Fibroblast of skin of scalp (primary cell): Measurements from ENCODE around the gene GREM1. TPM values are rescaled to one million over a fixed set of nuclear protein-coding genes. Genes with fewer than 3 reads are reported as not detected.

Source experiments
- DNase-seq: peaks from one replicate; pipeline ENCODE4 v3.0.0-alpha.2; 2013
- polyA plus RNA-seq, 2 experiments: library from polyadenylated mRNA; unstranded; fragments of 120-200 nt; gene quantifications; one replicate each; pipeline ENCODE4 v1.2.1, GENCODE V29; 2013; ENCODE audit not compliant: insufficient read length in 2 of 2

Gene GREM1
- polyA plus RNA-seq (2013, experiment 1 of 2; ENCODE audit: insufficient read length) = 1,972 TPM
- 2,026 TPM for polyA plus RNA-seq (2013, experiment 2 of 2; ENCODE audit: insufficient read length)

- peak; percentile 95 for DNase-seq
Measured at GRCh38 chr15:32717426-32718226, at the start of gene GREM1. Gene GREM1, plus strand, starts transcription at chr15:32718004. Its CDS starts 12,687 bp downstream, at chr15:32730691.

GRCh38 chr15:32668942-32669341 lies 48.9 kb upstream of the GREM1 start:
- DNase-seq = peak; percentile 53

- DNase-seq = peak; percentile 94
Measured at GRCh38 chr15:32669896-32670611, 47.8 kb upstream of the GREM1 start.

DNA sequence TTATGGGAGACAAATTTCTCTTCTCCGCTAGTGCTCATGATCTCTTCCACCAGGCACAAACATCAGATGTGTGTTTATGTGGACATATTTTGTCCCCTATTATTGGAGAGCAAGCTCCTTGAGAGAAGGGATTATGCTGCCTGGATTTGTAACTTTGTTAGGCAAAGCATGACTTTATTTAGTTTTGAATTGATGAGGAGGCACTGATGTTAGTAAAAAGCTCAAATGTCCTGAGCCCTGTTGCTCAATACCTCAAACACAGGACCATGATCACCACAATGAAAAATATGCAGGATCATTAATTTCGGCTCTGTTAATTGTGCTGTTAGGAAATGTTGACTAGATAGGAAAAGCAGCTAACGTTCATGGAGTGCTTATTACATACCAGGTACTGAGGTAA lies 47.2 kb upstream of the GREM1 start:
- DNase-seq = no peak

GRCh38 chr15:32671339-32672325 lies 46.2 kb upstream of the GREM1 start:
- peak; percentile 94 for DNase-seq

DNA sequence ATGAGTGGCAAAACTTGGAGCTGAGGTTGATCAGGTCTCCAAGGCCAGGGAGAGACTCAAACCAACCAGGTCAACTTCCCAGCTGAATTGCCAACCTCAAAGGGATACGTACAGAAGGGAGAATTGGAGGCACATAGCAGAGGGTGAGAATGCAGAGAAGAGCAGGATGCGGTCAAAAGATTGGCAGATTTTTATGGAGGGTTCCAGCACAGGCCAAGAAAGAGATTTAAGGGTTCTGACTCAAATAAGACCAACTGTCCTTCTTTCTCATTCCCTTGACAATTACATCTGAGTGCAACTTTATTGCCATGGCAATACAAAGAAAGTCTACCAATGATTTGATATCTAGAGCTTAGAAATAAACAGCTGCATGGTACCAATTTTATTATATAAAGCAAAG lies 43.1 kb upstream of the GREM1 start:
- DNase-seq = no peak

DNA sequence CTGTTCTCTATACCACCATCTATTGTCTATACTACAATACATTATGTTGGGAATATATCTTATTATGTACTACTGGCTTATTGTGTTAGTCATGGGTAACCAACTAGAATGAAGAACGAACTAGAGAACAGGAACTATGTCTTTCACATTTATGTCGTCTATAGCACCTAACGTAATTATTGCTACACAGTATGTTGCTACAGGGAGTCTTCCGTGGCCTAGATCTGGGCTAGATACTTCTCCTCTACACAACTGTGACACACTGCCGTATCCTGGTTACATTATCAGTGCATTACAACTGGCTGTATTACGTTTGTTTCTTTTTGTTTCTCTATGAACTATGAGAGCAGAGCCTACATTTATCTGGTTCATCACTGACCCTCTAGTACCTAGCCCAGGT lies 42.3 kb upstream of the GREM1 start:
- no peak for DNase-seq

DNA sequence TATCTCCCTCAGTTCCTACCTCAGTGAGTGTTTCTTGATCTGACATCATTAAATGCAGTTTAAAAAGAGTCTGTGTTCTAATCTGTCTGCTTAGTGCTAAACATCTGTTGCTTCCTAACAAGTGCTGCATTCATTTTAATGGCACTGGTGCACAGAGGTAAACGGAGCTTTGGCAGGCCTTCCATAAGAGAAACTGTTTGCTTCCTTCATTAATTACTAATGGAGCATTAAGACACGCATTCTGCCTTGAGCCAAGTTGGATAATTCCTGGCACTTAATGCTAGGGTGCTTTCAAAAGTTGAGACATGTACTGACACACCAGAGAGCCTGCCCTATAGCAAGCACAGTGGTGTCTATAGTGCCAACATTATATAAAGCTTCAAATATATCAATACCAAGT lies 41.6 kb upstream of the GREM1 start:
- no peak for DNase-seq

DNA sequence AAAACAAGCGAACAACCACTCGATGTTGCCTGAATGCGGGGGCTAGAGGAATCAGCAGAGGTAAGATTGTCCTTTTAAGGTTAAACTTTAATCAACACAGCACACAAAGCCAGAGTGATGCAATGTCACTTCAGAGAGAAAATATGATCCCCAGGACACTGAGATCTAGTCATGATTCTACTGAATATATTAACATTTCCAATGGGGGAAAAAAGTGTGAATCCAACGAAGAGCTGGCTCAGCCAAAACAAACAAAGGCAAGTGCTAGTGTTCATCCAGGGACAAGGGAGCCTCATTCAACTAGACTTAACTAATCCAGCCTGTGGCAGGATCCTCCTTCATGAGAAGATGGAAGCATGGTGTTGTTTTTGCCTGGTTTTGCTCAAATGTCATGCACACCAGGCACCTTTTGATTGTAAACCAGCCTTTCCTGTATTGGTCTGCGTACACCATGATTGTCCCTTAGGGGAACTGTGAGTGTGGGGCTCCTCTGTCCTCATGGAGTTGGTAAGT lies 40.5 kb upstream of the GREM1 start:
- peak; percentile 75 for DNase-seq

DNA sequence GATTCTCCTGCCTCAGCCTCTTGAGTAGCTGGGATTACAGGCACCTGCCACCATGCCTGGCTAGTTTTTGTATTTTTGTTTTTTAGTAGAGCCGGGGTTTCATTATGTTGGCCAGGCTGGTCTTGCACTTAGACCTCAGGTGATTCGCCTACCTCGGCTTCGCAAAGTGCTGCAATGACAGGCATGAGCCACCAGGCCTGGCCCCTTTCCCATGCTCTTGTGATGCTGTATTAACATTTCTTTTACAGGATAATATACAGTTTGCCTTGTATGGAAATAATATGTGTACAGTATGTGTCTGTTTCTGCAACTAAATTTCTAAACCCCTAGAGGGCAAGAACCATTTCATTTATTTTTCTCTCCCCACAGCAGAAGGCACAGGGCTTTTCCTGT lies 38.5 kb upstream of the GREM1 start:
- DNase-seq = peak; percentile 30

DNA sequence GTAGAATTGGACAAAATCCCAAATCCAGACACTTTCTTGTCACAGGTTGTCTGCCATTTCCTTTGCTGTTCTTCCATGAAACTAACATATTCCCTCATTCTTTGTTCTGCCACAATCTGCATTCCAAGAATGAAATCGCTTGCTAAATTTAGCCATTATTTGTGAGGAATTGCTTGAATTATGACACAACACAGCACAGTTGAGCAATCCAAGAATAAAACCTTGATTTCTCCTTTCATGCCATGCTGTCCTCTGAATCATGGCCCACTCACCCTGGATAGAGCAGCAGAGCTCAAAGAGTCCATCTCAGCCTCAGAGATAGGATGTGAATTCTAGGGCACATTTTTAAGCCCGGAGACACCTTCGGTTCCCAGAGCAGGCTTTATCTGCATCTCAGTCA lies 35.2 kb upstream of the GREM1 start:
- DNase-seq = peak; percentile 96

GRCh38 chr15:32682977-32683630 lies 34.7 kb upstream of the GREM1 start:
- DNase-seq = no peak

DNA sequence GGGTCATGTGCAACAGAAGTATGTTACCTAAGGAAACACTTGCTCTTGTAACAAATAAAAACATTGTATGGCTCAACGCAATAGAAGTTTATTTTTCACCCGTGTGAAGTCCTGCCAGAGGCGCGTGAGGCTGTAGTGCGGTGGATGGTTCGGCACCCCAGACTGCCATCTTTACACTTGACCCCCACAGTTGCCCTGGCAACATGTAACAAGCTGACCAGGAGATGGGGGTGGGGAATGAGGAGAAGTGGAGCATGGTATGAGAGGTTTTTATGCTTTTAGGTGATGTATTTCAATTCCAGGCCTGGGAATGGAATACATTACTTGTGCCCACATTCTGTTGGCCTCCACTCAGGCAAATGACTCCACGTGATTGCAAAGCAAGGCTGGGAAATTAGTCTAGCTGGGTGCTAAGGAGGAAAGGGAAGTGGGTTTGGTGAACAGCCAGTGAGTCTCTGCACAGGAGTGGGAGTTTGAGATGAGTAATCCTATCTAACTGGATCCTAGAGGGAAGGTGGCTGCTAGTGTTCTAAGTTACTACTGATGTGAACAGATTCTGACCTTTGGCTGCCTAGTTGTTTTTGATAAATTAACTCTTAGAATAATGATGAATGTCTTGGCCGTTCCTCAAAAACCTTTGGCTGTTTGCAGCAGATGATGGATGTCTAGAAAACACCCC lies 33.8 kb upstream of the GREM1 start:
- DNase-seq = peak; percentile 94

GRCh38 chr15:32685576-32685975 lies 32.2 kb upstream of the GREM1 start:
- peak; percentile 80 for DNase-seq

DNA sequence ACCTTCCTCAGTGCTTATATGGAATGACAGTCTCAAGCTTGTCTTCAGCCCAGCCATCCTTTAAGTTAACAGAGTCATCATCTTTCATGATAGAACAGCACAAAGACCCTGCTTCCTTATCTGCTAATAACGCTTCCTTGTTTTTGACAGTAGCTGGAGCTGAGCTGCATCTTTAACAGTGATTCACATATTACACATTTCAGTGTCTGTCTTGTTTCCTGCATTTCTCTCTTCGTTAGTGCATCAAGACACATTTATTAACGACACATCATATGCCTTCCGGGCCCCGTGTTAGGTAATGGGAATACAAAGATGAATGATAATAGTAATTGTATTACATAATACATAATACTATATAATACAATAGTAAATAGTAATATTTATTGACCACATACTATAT lies 30.2 kb upstream of the GREM1 start:
- peak; percentile 75 for DNase-seq

GRCh38 chr15:32688151-32688639 lies 29.6 kb upstream of the GREM1 start:
- DNase-seq = peak; percentile 64

DNA sequence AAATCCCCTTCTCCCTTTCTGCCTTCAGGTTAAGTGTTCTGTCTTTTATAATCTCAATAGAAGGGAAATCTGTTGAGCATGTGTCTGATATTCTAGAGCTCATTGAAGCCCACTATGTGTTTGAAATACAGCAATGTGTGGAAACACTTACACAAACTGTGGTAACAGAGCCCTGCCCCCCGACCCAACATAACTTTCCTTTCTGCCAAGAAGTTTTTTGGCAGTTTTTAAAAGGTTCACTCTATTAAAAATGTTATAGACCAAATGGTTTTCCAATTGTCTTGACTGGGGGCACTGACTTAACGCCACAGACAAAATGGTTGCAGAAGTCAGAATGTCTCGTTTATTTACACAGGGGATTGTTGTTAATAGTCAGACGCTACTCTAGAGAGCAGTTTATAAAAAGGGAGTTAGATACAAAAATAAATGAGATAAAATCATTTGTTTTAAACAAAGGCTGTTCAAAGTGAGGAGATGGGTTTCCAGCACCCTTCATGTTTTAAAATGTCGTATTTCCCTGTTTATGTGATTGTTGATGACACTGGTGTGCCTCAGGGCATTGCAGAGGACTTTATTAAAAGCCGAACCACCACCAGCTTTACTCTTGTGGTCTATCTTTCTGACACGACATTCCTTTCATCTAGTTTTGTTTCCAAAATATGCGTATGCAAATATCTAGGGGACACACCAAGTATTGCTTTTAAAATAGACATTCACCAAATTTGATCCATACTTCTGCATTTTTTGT lies 26.7 kb upstream of the GREM1 start:
- peak; percentile 39 for DNase-seq

DNA sequence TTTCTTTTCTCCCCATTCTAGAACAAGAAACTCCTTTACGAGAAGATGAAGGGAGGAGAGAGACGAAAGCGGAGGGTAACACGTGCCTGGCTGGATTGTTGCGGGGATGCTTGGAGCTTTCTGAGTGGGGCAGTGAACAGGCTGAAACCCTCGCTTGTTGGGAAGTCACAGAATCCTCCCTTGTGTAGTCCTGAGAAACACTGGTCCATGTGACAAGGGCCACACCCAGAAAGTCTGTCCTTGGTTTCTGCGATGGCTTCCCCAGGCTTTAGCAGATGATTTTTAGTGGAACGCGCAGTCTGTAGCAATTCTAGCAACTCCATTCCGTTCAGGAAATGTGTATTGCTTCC lies 26.1 kb upstream of the GREM1 start:
- no peak for DNase-seq

DNA sequence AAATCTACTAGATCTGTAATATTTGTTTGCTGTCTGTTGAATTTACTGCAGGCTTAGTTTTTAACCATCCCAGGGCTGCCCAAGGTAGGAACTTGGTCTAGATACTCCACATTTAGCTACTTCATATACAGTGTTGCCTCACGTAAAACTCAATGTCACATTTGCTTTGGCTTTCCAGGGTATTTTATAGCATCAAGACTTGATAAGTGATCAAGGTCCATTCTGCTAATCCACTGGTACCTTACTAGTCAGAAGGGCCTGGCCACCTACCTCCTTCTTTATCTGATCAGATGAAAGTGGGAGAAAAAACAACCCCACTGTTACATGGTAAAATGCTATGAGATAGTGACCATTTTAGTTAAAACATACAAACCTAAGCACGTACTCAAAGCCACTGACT lies 25.5 kb upstream of the GREM1 start:
- DNase-seq = no peak

DNA sequence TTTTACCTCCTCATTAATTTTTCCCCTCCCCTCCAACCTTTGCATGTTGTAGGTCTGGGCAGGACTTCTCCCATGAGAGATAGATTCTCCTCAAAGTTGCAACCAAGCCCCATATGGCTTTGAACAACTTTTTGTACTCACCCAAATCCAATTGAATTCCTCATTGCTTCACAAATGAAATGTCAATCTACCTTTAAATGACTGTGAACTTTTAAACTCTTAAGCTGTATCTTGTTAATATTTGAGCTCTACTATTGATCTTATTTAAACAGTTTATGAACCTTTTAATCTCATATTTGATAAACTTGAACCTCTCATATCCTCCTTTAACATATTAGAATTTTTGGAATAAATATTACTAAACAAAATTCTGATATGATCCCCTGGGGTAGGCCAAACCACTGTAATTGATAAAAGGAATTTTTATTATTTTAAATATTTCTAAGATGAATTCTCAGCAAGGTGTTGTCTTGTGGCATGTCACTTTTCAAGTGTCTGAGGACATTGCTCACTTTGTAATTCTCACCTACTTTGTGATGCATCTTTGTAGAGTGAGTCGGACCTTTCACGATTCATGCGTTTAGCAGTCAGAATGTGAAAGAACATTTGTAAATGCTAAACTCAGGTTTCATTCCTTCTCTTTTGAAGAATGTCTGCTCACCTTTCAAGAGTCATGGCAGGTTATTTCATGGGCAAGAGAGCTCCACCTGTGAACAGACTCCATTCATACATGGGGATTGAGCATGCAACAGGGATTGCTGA lies 23.4 kb upstream of the GREM1 start:
- DNase-seq = no peak
